Cerebellar cortex (tissue), 1 donor: Measurements from ENCODE around the gene CCDC167.
A peak's percentile ranks its signal among the peaks of the same experiment; 100 is the strongest.

Experiments used
- DNase-seq: peaks from one replicate; pipeline ENCODE4 v3.0.0-alpha.2; 2015; ENCODE audit warnings: low spot score

The CCDC167 gene

DNA sequence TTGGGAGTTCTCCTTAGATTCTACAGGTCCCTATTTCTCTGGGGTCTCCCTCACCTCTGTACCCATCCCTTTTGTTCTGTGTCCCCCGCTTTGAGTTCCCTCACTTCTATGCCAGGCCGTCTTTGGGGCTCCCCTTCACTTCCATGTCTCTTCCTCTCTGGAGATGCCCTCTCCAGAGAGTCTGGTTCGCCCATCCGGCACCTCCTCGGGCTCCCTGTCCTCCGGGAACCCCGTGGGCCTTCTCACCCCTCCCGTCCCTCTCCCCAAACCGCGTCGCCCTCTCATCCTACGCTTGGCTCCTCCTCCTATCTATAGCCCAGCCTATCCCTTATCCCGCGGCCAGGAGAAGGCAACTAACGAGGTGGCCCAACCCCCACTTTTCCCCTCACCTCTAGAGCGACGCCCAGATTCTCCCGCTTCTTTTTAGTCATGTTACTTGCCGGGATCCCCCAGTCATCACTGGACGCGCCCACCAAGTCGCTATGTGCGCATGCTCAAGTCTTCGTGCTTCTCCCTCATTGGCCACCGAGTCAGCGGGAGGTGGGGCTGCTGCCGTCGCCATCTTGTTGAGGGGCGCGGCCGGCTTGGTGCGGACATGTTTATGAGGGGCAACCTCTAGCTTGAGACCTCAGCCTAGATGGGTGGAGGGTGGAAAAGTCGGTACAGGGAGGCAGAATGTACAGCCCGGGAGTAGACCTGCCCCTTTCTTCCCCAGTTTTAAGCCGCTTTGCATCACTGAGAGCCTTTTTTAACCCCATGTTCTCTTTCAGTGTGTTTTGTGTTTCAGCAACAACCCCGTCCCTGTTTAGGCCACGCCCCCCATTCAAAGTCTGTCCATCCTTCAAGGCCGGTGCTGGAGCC is at the start of gene CCDC167:
TSS of gene CCDC167 (minus strand) at position 461 of the 861 bp plus-strand sequence. CDS start at position 431, 30 bp downstream.
- peak; percentile 98 for DNase-seq

DNA sequence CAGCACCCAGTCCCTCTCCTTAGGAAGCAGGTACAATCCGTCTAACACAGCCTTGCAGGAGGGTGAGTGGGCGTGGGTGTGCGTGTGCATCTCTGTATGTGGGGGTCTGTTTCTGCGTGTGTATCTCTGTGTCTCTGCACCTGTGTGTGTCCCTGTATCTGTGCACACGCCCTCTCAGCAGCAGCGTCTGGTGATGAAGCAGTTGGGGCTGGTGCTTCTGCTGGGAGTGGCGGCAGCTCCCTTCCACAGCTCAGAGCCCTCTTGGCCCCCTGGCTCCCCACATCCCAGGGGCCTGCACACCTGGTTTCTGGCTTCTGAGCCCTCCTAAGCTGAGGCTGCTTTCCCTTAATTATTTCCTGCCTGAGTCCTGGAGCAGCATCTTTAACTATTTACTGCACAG is 49.5 kb upstream of the CCDC167 start:
- no peak for DNase-seq

DNA sequence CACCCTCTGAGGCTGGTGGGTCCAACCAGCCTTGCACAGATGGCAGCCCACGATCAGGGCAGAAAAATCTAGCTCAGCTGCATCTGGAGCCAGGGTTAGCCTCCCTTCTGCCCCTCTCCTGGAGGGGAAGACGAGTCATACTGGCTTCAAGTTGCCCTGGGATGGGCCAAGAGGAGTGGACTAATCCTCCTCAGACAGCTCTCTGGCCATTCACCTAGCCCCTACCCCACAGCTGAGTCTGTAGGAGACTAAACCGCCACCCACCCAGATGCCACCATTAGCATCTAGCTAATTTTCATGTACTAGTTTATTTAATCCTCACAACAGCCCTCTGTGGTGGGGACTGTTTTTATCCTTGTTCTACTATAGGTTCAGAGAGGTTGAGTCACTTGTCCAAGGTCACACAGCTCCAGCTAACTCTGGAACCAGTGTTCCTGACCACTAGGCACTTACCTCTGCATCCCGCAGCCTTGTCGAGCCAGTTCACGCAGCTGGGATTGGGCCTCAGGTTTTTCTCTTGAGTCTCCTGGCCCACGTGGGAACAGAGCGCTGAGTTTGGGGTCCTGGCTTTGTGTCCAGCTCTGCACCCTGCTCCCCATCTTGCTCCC is 48.5 kb upstream of the CCDC167 start:
- DNase-seq: no peak

DNA sequence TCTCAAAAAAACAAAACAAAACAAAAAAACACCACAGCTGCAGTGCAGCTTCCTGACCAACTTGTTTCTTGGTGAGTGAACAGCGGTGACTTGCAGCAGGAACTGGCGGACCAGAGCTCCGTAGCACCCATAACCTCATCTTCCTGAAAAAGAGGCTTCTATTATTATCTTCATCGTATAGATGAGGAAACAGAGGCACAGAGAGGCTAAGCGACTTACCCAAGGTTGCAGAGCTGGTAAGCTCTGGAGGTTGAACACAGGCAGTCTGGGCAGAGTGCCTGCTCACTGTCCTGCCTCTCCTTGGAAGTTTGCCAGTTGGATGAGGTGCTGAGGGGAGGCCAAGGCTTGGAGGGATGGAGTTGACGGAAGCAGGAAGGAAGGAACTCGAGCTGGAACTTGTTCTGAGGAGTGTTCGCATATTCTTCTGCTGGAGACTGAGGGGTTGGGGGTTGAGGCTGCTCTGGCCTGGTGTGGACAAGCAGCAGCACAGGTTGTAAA is 47.9 kb upstream of the CCDC167 start:
- no peak for DNase-seq

DNA sequence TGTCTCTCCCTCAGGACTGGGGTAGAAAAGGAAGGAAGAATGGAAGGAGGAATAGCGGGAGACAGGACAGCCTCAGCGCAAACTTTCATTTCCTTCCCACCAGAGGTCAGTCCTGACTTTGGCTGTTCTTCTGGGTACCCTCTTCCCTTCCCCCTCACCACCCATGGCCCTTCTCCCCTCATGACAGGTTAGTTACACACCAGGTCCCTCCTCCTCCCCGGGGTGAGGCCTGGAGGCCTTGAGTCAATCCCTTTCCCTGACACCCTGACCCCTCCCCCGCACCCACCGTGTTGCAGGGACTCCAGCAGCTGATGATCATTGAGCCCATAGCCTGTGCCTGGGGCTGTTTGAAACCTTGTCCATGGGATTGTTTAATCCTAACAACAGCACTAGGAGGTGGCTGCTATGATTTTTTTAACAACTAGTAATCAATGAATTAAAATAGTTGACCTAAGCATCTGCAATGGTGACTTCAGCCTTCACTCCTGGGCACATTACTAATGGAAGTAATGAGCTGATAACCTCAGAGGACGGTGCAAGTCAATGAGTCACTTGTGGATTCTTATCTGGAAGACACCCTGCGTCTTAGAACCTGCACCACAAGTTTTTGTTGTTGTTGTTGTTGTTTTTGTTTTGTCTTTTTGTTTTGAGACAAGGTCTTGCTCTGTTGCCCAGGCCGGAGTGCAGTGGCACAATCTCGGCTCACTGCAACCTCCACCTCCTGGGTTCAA is 46.6 kb upstream of the CCDC167 start:
- peak; percentile 59 for DNase-seq

DNA sequence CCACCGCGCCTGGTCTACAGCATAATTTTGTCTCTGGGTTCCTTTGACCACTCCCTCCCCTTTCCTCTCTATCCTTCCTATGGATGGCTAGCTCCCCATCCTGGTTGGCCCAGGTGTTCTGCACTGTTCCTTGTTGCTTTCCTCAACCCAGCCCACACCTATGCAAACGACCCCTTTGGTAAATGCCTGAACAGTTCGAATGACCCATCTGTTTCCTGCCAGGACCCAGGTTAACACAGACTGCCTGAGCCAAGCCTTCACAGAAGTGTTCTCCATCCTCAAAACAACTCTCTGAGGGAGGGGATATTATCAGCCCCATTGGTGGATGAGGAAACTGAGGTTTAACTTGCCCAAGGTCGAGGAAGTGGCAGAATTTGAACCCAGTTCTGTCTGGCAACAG is 44.8 kb upstream of the CCDC167 start:
- no peak for DNase-seq

DNA sequence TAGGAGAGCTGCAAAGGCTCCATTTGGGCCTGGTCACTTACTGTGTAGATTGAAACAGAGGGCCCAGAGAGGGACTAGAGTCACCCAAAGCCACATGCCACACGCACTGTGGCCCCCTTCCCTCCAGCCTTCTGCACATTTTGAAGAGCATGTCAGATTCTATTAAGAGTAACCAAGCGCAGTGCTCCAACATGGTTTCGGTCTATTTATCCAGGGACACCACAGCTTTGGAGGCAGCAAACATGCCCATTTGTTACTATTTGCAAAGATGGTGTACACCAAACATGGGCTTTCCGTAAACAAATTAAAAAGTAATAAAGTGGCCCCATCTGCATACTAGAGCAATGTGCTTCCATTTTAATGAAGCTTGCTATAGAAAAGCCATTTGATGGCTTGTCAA is 43.7 kb upstream of the CCDC167 start:
- no peak for DNase-seq

DNA sequence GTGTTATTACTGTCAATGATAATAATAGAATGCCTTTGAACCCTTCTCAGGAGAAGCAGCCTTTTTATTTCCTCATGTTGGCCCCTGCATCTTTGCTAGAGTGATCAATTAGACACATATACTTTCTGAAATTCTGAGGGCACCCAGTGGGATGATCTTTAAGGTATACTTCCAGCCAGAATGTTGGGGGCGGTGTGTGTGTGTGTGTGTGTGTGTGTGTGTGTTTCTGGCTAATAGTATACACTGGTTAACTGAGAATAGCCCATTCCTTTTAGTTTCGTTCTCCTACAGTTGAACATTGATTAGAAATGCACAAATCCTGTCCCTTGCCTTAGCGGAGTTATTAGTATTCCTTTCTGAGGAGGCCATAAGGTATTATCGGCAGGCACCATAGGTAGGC is 41.7 kb upstream of the CCDC167 start:
- no peak for DNase-seq

DNA sequence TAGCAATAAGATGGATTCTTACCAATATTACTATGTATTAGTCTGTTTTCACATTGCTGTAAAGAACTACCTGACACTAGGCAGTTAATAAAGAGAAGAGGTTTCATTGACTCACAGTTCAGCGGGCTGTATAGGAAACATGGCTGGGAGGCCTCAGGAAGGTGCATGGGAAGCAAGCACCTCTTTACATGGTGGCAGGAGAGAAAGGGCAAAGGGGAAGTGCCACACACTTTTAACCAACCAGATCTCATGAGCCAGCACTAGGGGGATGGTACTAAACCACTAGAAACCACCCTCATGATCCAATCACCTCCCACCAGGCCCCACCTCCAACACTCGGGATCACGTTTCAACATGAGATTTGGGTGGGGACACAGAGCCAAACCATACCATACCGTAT is 40.7 kb upstream of the CCDC167 start:
- peak; percentile 41 for DNase-seq

DNA sequence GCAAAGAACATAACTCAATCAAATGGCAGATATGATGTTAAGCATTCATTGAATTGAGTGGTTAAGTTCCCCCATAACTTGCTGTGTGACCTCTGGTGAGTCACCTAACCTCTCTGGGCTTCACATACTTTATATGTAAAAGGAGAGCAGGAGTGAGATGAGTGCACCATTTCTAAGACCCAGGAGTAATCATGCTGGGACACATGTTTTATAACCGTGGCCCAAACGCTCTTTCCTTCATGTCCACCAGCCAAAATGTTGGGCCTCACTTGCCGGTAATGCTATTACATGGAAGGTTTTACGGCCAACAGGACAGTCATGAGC is 40.3 kb upstream of the CCDC167 start:
- no peak for DNase-seq

DNA sequence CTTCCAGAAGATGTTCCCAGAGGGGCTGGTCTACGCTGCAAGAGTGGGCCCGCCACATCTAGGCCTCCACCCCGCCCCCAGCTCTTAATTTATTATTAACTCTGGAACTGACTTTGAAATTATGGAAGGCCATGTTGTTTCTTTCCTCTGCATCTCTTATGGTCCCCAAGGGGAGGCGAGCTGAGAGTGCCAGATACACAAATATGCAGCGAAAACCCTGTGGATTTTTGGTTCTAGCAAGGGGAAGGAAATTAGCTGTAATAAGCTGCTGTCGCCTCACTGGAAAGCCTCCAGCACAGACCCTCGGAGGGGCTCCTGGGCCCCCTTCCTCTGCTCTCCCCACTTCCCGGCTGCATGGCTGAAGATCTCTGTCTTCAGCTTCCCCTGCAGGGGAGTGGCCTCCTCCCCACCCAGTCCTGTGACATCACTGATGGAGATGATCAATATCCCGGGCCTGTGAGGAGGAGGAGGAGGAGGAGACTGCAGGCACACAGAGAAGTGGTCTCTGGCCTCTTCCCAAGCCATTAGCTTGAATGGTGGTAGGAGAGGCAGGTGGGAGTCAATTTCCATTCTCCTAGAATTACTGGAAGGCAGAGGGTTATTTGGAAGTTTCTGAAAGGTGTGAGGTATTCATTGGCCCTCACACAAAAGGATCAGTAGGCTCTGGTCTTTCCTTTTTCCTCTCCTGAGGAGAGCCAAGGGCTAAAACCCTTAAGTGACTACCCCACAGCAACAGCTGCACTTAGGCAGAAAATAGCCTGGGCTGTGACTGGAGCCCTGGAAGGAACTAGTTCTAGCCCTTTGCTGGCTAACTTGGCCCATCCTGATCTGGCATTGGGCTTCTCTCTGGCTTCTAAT is 39.7 kb upstream of the CCDC167 start:
- no peak for DNase-seq

DNA sequence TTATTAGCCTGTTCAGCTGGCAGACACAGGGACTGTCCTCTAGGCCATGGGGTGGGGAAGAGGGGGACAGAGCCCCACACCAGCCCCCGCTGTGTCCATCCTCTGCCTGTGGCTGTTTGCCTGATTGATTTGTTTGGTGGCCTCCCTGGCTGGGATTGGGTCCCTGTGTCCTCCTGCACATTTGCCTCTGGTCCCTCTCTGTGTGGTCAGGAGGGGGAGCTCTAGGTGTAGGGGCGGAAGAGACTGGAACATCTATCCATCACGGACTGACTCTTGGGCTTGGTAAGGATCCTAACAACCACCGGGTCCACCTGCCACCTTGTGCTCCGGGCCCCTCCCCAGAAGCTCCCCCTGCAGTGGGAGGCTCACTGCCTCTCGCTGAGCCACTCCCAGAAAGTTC is 38.4 kb upstream of the CCDC167 start:
- peak; percentile 53 for DNase-seq

DNA sequence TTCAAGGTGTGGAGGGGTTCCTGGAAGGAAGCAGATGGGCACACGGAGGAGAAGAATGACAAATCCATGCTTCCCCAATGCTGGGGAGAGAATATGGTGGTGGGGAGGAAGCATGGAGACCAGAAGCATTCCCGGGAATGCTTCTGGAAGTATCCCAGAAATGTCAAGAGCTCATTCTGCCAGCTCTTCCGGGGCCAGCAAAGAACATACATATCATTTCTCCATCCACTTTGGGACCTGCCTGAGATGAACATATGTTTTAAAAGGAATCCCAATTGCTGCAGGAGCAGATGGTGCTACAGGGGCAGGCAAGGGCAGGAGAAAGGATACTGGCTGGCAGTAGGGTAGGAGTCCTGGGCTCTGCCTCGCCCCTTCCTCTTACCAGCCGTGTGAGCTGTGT is 37.9 kb upstream of the CCDC167 start:
- peak; percentile 32 for DNase-seq

DNA sequence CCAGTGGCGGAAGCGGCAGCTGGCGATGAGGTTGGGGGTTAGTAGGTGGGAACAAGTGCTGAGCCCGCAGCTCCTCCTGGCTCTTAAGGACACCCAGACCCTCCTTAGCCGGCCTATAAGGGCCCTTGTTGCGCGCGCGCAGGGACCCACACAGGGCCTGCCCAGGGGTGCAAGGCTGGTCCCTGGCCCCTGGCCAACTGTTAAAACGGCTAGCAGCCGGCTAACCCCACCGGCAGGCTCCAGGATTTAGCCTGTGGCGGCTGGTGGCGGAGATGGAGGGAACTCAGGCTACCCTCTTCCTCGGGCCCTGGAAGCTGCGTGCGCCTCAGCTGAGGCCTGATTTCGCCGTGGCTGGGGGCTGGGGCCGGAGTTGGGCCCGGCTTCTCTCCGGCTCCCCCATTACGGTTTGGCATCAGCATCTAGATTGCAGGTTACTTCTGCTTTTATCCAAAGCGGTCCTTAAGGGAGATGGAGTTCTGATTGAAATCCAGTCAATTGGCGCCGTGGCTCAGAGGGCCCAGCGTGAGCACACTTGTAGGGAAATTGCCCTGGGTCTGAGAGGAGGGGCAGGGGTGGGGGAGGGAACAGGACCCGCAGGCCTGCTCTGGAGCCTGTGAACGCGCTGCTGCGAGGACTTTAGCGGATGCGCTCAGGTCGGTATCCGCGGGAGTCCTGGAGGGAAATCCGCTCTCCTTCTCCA is 36.9 kb upstream of the CCDC167 start:
- DNase-seq: peak; percentile 24

DNA sequence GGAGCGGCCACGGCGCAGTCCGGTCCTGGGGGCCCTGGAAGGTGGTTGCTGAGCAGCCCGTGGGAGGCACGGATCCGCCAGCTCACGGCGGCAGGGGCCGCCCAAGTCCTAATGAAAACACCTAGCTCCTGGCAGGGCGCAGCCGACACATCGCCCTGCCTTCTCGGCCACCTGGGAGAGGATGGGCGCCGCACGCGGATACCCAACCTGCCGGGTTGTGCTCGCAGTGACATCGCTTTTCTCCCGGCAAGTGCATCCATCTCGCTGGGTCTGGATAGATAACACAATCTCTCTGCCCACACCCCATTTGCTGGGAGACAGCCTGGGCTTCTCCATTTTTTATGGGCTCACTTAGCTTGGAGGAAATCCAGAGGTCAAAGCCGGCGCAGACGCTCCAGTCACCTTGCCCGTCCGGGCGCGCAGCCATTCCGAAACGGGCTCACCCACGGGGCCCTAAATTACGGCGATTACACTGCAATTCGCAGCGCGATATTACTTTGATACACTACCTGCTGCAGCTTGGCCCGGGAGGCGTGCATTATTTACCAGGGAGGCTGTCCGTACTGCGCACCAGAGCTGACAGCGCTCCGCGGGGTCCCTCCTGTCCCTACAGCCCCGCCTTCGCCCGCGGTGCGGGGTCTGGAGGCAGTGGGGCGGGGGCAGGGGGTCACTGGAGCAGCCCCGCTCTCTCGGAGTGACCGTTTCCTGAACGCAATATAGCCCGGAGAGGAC is 36.2 kb upstream of the CCDC167 start:
- peak; percentile 45 for DNase-seq

DNA sequence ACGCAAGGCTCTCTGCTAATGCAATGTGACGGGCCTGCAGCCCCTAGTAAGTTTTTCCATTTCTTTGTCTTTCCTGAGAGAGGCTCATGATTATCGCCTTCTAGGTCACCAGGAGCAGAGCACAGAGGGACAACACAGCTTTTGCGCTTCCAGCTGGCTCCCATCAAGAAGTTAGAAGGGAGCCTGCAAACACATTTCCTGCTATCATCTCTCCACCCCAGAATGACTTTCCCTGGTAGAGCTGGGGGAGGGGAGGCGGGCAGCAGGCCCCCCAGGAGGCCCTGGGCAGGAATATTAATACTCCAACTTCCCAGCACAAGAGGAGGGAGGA is 35.7 kb upstream of the CCDC167 start:
- DNase-seq: peak; percentile 37

DNA sequence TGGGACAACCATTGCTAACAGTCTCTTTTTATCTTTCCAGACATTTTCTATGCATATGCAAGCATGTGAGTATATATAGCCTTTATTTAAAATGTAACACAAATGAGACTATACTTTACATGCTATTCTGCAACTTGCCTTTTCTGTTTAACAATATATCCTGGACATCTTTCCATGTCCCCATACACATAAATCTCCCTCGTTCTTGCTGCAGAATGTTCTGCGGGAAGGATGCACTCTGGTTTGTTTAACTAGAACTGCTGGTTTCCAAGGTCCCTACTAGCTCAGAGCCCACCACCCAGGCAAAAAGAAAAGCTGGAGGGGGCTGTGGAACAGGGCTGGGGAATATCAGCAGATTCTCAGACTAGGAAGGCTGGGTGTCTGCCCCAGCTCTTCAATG is 35.2 kb upstream of the CCDC167 start:
- DNase-seq: no peak

DNA sequence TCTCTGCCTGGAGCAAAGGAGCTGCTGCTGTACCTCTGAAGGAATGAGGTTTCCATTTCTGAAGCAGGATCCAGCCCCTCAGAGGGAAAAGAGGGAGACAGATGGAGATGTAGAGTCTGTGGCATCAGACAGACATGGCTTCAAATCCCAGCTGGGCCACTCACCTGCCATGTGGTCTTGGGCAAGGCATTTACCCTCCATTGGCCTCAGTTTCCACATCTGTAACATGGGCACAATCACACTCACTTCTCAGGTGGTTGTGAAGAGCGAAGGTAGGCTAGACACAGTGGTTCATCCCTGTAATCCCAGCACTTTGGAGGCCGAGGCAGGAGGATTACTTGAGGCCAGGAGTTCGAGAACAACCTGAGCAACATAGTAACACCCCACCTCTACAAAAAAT is 32.4 kb upstream of the CCDC167 start:
- DNase-seq: no peak

DNA sequence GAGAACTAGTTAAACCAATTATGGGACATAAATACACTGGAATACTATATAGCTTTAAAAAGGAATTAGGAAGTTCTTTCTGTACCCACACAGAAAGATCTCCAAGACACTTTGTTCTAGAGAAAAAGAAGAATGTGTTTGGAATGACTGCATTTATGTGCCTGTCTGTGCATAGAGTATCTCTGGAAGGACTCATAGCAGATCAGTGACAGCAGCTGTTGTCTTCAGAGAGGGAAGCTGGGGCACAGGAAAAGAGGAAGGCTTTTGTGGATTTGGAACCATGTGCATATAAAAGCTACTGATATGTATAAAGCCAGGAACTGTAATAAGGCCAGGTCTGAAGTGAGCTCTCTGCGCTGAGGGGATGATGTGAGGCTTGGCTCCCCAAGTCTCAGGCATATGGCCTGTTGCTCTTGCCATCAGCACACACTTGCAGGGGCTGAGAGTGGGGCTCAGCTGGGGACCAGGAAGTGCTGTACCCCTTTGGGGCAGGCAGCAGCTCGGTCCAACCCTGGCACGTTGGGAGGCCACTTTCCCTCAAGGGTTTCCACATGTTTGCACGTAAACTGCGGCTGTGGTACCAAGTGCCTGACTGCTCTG is 31.8 kb upstream of the CCDC167 start:
- no peak for DNase-seq

DNA sequence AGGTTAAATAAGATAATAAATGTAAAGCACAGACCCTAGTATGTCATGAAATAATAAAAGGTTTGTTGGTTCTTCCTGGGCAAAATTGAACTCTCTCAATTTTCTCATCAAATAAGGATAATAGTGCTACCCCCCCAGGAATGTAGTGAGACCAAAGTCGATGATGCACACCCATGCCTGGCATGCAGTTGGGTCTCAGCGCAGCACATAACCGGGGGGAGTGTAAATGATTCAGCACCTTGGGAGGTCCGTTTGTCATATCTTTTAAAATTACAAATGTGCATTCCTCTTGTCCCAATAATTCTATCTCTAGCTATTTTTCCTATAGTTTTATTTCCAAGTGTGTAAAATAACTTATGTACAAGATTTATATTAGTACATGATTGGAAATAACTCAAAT is 31.3 kb upstream of the CCDC167 start:
- no peak for DNase-seq
